ENCODE data around the gene TRAM2. TPM values are rescaled to one million over a fixed set of nuclear protein-coding genes. Genes with fewer than 3 reads are reported as not detected.

TRAM2 gene
- total RNA-seq, 2 donors from 2014 or later: 7.2 to 22.4 TPM

DNA sequence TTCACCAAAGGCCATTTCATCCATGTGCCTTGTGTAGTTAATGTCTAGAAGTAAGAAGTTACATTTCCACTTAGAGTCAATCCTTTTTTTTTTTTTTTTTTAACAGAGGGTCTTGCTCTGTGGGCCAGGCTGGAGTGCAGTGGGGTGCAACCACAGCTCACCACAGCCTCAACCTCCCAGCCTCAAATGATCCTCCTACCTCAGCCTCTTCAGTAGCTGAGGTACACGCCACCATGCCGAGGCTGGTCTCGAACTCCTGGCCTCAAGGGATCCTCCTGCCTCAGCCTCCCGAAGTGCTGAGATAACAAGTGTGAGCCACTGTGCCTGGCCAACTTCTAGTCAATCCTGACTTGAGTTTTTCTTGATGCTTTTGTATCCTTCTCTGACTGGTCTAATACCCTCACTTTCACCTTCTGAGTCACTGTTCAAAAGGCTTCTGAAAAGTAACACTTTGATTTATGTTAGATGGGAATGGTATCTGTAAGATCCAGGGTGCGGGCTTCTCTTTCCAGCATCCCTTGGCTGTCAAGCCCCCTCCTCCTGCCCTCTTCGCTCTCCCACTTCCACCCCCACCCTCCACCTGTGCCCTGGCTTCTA, 22.1 kb downstream of the TRAM2 start:
- H3K9me3 ChIP-seq: no peaks in the 10 kb centered on the region
- no peaks in the 10 kb centered on the region for H3K36me3 ChIP-seq
- intact Hi-C loops (cut with DNase I): no loop called here
- H3K4me1 ChIP-seq (replicated peaks): peaks cover 9% of the 10 kb centered on the region
- no peaks in the 10 kb centered on the region for H3K27me3 ChIP-seq (replicated peaks; ENCODE audit: insufficient read depth)
- no peak overlapping the region for H3K4me3 ChIP-seq
- no peak for DNase-seq (ENCODE audit: low spot score)
- 89% methylated on average over 6 of the region's 6 CpGs for WGBS
- TF ChIP-seq POLR2AphosphoS5 (IDR thresholded peaks at IDR 0.05) (no peak), CTCF (IDR thresholded peaks at IDR 0.05) (no peak), POLR2A (IDR thresholded peaks at IDR 0.05) (no peak)
- no peak overlapping the region for H3K27ac ChIP-seq

DNA sequence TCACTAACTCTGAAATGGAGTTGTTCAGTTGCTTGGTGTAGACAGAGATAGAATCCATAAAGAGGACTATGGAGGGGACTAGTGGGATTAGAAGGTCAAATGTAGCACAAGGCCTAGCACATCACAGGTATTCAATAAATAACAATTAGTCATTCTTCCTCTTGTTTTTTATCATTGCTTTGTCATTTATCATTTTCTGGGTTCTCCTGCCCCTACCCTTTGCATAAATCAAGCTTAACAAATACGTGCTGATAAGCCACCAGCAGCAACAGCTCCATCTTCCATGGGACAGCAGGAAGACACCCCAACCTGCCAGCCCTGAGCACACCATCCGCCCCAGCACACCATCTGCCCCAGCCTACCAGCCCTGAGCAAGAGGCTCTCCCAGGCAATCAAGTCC, 23.1 kb downstream of the TRAM2 start:
- Histone ChIP-seq H3K27me3 (replicated peaks; ENCODE audit: insufficient read depth) (no peaks in the 10 kb centered on the region), H3K4me1 (replicated peaks) (peaks cover 9% of the 10 kb centered on the region), H3K4me3 (no peak overlapping the region), H3K27ac (no peak overlapping the region), H3K9me3 (no peaks in the 10 kb centered on the region), H3K36me3 (no peaks in the 10 kb centered on the region)
- intact Hi-C loops (cut with DNase I): no loop called here
- no peak for DNase-seq (ENCODE audit: low spot score)
- WGBS: 93% methylated on average over 2 of the region's 2 CpGs
- TF ChIP-seq POLR2A (IDR thresholded peaks at IDR 0.05) (no peak), POLR2AphosphoS5 (IDR thresholded peaks at IDR 0.05) (no peak), CTCF (IDR thresholded peaks at IDR 0.05) (no peak)

- WGBS: 100% methylated on average over 1 of the region's 1 CpG
- H3K27me3 ChIP-seq (replicated peaks; ENCODE audit: insufficient read depth): no peaks in the 10 kb centered on the region
- no peak overlapping the region for H3K27ac ChIP-seq
- no peak for TF ChIP-seq CTCF (IDR thresholded peaks at IDR 0.05)
- no peak for TF ChIP-seq POLR2A (IDR thresholded peaks at IDR 0.05)
- TF ChIP-seq POLR2AphosphoS5 (IDR thresholded peaks at IDR 0.05): no peak
- H3K36me3 ChIP-seq: no peaks in the 10 kb centered on the region
- H3K4me3 ChIP-seq: no peak overlapping the region
- peaks cover 9% of the 10 kb centered on the region for H3K4me1 ChIP-seq (replicated peaks)
- no peak for DNase-seq (ENCODE audit: low spot score)
- intact Hi-C loops (cut with DNase I): no loop called here
- H3K9me3 ChIP-seq: no peaks in the 10 kb centered on the region
Measured at GRCh38 chr6:52553158-52553557, 23.7 kb downstream of the TRAM2 start.

DNA sequence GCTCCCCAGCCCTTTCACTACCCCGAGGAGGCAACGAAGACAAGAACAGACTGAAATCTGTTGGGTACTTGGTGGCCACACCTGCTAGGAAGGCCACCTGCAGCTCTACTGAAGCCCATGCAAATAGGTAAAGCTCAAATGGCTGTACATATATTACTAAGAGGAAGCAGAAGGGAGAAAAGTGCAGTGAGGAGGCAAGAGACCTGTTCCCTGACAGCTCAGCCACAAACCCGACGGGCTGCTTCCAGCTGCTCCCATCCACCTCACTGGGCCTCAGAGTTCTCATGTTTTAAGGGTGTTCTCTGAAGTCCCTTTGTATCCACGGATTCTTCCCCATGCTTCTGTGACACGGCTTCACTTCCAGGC, 24.6 kb downstream of the TRAM2 start:
- no peak for DNase-seq (ENCODE audit: low spot score)
- WGBS: 12% methylated on average over 6 of the region's 6 CpGs
- H3K4me1 ChIP-seq (replicated peaks): peaks cover 9% of the 10 kb centered on the region
- H3K36me3 ChIP-seq: no peaks in the 10 kb centered on the region
- TF ChIP-seq CTCF (IDR thresholded peaks at IDR 0.05): no peak
- TF ChIP-seq POLR2AphosphoS5 (IDR thresholded peaks at IDR 0.05): no peak
- TF ChIP-seq POLR2A (IDR thresholded peaks at IDR 0.05): no peak
- intact Hi-C loops (cut with DNase I): no loop called here
- no peak overlapping the region for H3K4me3 ChIP-seq
- no peaks in the 10 kb centered on the region for H3K9me3 ChIP-seq
- peak overlapping the region; percentile 29 to 41 for H3K27ac ChIP-seq
- H3K27me3 ChIP-seq (replicated peaks; ENCODE audit: insufficient read depth): no peaks in the 10 kb centered on the region

DNA sequence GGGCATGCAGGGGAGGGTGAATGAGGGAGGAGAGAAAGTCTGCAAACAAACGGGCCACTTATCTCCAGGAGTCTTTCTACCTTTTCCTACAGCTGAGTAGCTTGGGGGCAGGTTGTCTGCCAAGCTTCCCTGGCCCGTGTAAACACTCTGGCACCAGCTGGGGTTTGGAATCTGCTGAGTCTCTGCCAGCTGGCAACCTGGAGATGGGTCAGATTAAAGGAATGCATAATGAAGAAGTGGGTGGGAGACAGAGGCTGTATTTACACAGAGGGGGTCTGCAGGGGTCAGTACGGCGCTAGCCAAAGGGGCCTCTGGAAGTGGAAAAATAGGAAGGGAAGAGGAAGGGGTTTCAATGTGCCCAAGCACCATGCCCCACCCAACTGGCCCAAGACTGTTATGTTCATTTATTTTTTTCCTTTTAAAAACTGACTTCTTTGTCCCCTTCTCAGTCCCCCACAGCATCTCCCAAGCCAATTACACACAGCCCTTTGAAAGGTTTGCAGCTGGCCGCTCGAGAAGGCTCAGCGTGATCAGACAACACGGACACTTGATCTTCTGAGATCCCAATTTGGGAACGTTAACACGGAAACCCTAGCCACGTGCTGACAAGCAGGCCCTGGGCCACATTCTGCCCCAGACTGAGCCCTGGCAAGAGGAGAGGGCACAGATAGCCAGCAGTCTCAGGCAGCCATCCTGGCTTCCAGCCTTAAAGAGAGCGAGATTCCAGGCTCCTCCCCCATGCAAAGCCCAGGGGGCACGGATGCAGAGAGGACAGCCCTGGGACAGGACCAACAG, 25.2 kb downstream of the TRAM2 start:
- H3K9me3 ChIP-seq: no peaks in the 10 kb centered on the region
- DNase-seq (ENCODE audit: low spot score): peak; percentile 50
- no peaks in the 10 kb centered on the region for H3K36me3 ChIP-seq
- peaks cover 9% of the 10 kb centered on the region for H3K4me1 ChIP-seq (replicated peaks)
- TF ChIP-seq POLR2AphosphoS5 (IDR thresholded peaks at IDR 0.05) (peak; percentile 5), POLR2A (IDR thresholded peaks at IDR 0.05) (no peak)
- WGBS: 2% methylated on average over 13 of the region's 13 CpGs
- H3K27ac ChIP-seq: peak overlapping the region; percentile 29 to 41
- no peak overlapping the region for H3K4me3 ChIP-seq
- H3K27me3 ChIP-seq (replicated peaks; ENCODE audit: insufficient read depth): no peaks in the 10 kb centered on the region
- intact Hi-C loops (cut with DNase I): no loop called here
